ENCODE data around the gene CHN2. TPM values are rescaled to one million over a fixed set of nuclear protein-coding genes. Genes with fewer than 3 reads are reported as not detected.
A peak's percentile ranks its signal among the peaks of the same experiment; 100 is the strongest.

Gene CHN2
- total RNA-seq, 1 donor, result 0.81 TPM

GRCh38 chr7:29184599-29184998 is 10.0 kb upstream of the CHN2 start:
- TF ChIP-seq CTCF (IDR thresholded peaks at IDR 0.05; ENCODE audit: insufficient read depth, low read length), result no peak
- no peak overlapping the region for H3K4me3 ChIP-seq (ENCODE audit: low read depth, low read length)
- no peak for DNase-seq (ENCODE audit: low read depth)

GRCh38 chr7:29185613-29186012 is 9.0 kb upstream of the CHN2 start:
- H3K4me3 ChIP-seq (ENCODE audit: low read depth, low read length), result no peak overlapping the region
- DNase-seq (ENCODE audit: low read depth), result no peak
- no peak for TF ChIP-seq CTCF (IDR thresholded peaks at IDR 0.05; ENCODE audit: insufficient read depth, low read length)

GRCh38 chr7:29189743-29190201 is 4.8 kb upstream of the CHN2 start:
- no peak overlapping the region for H3K4me3 ChIP-seq (ENCODE audit: low read depth, low read length)
- DNase-seq (ENCODE audit: low read depth), result peak; percentile 42
- TF ChIP-seq CTCF (IDR thresholded peaks at IDR 0.05; ENCODE audit: insufficient read depth, low read length), result peak; percentile 90

- no peak overlapping the region for H3K4me3 ChIP-seq (ENCODE audit: low read depth, low read length)
- DNase-seq (ENCODE audit: low read depth), result no peak
- TF ChIP-seq CTCF (IDR thresholded peaks at IDR 0.05; ENCODE audit: insufficient read depth, low read length), result no peak
Observed at GRCh38 chr7:29190349-29191045, 4.1 kb upstream of the CHN2 start.

GRCh38 chr7:29192323-29192722 is 2.3 kb upstream of the CHN2 start:
- DNase-seq (ENCODE audit: low read depth), result no peak
- no peak for TF ChIP-seq CTCF (IDR thresholded peaks at IDR 0.05; ENCODE audit: insufficient read depth, low read length)
- H3K4me3 ChIP-seq (ENCODE audit: low read depth, low read length), result no peak overlapping the region

GRCh38 chr7:29192811-29193210 is 1.8 kb upstream of the CHN2 start:
- H3K4me3 ChIP-seq (ENCODE audit: low read depth, low read length), result no peak overlapping the region
- DNase-seq (ENCODE audit: low read depth), result no peak
- TF ChIP-seq CTCF (IDR thresholded peaks at IDR 0.05; ENCODE audit: insufficient read depth, low read length), result no peak
